Coronary artery (tissue), 2 donors: ENCODE results near the gene PHF10.

Experiments
- DNase-seq: peaks from one replicate; pipeline ENCODE4 v3.0.0-alpha.2; 2017; ENCODE audit warnings: low spot score
- H3K27ac ChIP-seq, 2 donors: fragments of 200-600 bp; sonication (generic); one replicate each; pipeline ENCODE4 v1.5.1; 2016 to 2019
- H3K4me3 ChIP-seq: fragments of 200-600 bp; sonication (generic); 2 replicates; pipeline ENCODE4 v1.5.1; 2016; ENCODE audit warnings: mild to moderate bottlenecking, moderate library complexity
- CTCF ChIP-seq: fragments of 200-600 bp; sonication (generic); IDR thresholded peaks from one replicate; pipeline ENCODE4 v1.5.1; 2019; ENCODE audit warnings: antibody characterized with exemption

Gene PHF10

GRCh38 chr6:169752074-169752623 is 27.8 kb upstream of the PHF10 start:
- Histone ChIP-seq H3K27ac (peak overlapping the region; percentile 89 to 95), H3K4me3 (peak overlapping the region; percentile 82)
- DNase-seq, result no peak
- no peak for TF ChIP-seq CTCF

- Histone ChIP-seq H3K4me3 (peak within 1 kb of the TSS; percentile 82), H3K27ac (peak within 1 kb of the TSS; percentile 89 to 95)
- DNase-seq, result peak; percentile 95
- no peak for TF ChIP-seq CTCF
These were observed 27.2 kb upstream of the PHF10 start, which contains the start of the genes DYNLT2 and ERMARD for GRCh38 chr6:169751242-169752073. TSS of gene DYNLT2 (minus strand) at chr6:169751572. CDS start at chr6:169751458, 114 bp downstream. TSS of gene ERMARD (plus strand) at chr6:169751622. CDS start at chr6:169751658, 36 bp downstream.

- Histone ChIP-seq H3K27ac (no peak overlapping the region), H3K4me3 (no peak overlapping the region)
- DNase-seq, result no peak
- no peak for TF ChIP-seq CTCF
These were observed 22.3 kb upstream of the PHF10 start for GRCh38 chr6:169746556-169746955.

- DNase-seq, result no peak
- H3K4me3 ChIP-seq, result no peak overlapping the region
- no peak for TF ChIP-seq CTCF
- no peak overlapping the region for H3K27ac ChIP-seq
These were observed 21.1 kb upstream of the PHF10 start for GRCh38 chr6:169745405-169745804.

GRCh38 chr6:169741344-169741743 is 17.0 kb upstream of the PHF10 start:
- no peak for DNase-seq
- Histone ChIP-seq H3K4me3 (no peak overlapping the region), H3K27ac (no peak overlapping the region)
- TF ChIP-seq CTCF, result no peak

- H3K4me3 ChIP-seq, result no peak overlapping the region
- no peak for DNase-seq
- H3K27ac ChIP-seq, result no peak overlapping the region
- no peak for TF ChIP-seq CTCF
These were observed 14.8 kb upstream of the PHF10 start for GRCh38 chr6:169738976-169739529.
